Transverse colon (tissue), 4 donors: ENCODE results near the gene STK17B.

Experiments used
- CTCF ChIP-seq, 5 experiments: fragments of 200-600 bp in 3 of 5; fragments of 450-650 bp in 2 of 5; sonication (generic) in 3 of 5; IDR thresholded peaks; 1 replicate in 2 of 5; 2 replicates in 3 of 5; pipeline ENCODE4 v1.5.1; 2016 to 2017; ENCODE audit warnings: antibody characterized with exemption in 5 of 5, inconsistent platforms in 3 of 5, mild to moderate bottlenecking in 2 of 5, moderate library complexity in 1 of 5
- POLR2AphosphoS5 ChIP-seq, 3 donors: sonication (generic); formaldehyde crosslinking; IDR thresholded peaks; one replicate each; pipeline ENCODE4 v1.6.1; 2016; ENCODE audit warnings: antibody characterized with exemption in 3 of 3

GRCh38 chr2:196105951-196106350, 65.4 kb downstream of the STK17B start:
- TF ChIP-seq CTCF (IDR thresholded peaks at IDR 0.05), result no peak
- no peak for TF ChIP-seq POLR2AphosphoS5 (IDR thresholded peaks at IDR 0.05)
